ENCODE results near the gene NRP1.
A peak's percentile ranks its signal among the peaks of the same experiment; 100 is the strongest.

Gene NRP1

DNA sequence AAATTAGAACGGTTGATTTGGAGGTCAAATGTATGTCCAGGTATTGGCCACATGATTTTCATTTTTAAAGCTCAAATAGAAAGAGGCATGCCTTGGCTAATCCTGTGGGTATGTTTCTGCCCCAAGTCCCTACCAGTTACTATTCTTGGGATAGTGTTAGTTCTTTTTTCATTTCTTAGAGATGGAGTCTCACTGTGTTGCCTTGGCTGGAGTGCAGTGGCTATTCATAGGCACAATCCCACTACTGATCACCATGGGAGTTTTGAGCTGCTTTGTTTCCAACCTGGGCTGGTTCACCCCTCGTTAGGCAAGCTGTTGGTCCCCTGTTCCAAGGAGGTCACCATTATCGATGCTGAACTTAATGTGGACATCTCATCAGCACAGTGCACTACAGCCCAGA is 46.3 kb downstream of the NRP1 start:
- DNase-seq = no peak

DNA sequence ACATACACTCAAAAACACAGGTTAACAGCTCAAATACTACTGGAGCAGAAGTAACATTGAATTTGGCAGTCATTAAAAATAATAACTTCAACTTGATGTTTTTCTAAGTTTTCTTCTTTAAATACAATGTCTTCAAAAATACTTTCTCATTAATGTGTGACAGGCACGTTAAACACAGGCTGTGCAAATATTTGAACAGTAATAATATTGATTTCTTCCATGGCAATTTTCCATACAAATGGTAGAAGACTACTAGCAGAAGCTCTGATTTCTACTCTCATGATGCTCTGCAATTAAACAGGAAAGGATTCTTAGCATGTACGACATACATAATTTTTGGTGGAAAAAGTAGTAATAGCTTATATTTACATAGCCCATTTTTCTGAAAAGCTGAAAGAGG is 47.4 kb downstream of the NRP1 start:
- DNase-seq = peak; percentile 17 to 23

DNA sequence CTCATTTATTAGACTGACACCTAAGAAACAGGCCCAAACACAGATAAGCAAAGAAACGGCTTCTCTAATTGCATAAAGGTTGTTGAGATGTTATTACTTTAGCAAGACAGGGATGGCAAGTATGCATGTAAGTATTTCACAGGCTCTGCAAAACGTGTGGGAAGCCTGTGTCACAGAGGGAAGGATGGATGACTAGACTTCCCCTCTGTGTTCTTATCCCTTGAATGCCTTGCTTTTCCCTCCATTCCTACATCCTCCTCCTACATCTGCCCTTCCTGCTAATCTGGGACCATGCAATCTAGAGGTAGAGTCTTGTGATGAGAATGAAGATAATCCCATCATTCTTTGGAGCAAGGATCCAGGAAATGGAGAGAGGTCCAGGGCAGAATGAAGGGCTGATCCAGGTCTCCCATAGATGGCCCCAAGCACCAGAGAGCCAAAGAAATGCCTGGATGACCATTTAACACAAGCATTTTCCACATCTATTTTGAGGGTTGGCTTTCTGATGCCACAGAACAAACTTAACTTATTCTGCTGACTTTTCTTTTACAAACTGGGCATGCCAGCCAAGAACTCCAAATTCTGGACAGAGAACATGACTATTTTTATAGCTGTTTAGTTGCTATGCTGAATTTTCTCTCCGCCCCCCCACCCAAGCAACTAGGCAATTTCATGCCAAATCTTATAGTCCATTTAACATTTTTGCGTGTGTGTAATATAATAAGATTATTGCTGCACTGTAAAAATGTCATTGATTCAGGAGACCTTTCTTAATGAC is 48.1 kb downstream of the NRP1 start:
- no peak for DNase-seq

DNA sequence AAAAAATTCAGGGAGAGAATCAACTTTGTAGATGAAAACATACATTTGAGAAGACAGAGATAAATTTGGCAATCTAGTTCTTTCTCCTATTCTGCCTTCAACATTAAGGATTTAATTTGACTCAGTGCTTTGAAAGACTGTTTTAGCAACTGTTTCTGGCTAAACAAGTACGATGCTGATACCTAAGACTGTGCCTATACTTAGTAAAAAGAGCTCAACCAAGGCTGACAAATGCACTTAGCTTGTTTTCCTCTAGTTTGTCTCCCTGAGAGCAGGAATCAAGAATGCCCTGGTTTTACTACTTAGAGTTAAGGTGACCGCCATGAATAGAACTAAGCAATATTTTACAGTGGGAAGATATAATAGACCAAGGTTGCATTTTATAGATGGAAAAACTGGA is 49.5 kb downstream of the NRP1 start:
- no peak for DNase-seq

DNA sequence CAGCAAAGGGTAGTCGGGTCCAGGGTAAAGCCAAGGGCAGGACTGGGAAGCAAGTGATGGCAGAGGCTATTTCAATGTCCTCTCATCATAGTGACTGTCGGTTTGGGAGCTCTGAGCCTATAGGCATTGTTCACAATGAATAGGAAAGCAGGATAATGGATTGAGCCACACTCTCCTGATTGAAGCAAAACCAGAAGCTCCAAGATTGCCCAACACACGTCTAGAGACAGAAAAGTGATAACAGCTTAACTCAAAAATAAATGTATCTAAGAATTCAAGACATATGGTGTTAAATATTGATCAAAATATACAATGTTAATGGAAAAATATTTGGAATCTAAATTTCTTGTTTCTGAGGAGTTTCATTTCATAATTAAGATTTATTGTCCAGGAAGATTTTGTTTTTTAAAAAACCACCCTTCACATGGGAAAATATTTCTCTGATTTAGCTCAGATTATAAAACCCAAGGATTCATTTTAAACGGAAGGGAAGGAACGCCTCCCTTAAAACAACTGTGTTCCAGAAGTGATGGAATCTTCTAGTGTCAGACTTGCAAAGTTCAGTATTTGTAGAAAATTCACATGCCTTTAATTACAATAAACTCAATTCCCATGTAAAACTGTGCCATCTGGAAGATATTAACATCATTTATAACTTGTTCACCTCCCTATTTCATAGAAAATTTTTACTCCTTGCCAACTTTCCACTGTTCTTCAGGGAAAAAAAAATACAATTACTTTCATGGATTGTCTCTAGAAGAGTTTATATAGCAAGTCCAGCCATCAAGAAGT is 54.5 kb downstream of the NRP1 start:
- no peak for DNase-seq

DNA sequence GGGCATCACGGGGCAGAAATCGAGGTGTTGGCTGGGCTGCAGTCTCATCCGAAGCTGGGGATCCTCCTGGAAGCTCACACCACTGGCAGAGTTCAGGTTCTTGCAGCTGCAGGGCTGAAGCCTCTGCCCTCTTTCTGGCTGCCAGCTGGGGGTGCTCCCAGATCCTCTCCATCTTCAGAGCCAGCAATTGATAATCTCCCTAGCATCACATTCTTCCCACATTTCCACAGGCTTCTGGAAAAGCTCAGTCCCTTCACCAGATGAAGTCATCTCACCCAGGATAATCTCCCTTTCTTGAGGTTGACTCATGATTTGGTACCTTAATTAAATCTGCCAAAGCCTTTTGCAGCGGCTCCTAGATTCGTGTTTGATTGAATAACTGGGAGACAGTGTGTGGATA is 55.2 kb downstream of the NRP1 start:
- DNase-seq = no peak

DNA sequence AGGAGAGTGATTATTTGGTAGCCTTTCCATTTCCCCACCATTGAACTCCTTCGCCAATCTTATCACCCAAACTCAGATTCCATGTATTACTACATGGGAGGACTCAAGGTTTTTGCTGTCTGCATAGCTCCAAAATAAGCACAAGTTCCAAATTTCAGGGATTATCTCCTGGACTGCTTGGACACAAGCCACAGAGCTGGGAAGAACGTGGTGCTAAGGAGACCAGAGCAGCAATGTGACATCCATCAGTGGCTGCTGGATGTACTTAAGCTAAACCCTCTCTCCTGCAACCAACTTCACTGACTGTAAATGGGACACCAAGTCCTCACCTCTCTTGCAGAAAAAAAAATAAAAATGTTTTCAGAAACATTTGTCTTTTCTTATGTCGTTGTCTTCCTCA is 56.3 kb downstream of the NRP1 start:
- no peak for DNase-seq

DNA sequence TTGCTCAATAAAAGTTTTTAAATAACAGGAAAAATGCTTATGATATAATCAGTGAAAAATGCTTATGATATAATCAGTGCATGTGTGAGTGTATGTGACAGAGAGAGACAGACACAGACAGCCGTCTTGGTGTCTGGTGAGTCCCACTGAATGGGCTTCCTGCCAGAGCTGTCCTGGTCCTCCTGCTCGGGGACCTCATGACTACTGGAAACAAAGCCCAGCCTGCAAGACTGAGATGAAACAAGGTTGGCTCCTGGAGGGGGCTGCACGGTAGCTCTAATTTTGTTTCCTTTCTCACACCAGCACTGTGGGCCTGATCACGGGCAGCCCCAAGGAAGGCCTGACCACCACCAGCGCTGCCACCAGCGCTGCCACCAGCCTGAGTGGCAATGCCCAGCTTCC is 57.3 kb downstream of the NRP1 start:
- peak; percentile 46 to 68 for DNase-seq

DNA sequence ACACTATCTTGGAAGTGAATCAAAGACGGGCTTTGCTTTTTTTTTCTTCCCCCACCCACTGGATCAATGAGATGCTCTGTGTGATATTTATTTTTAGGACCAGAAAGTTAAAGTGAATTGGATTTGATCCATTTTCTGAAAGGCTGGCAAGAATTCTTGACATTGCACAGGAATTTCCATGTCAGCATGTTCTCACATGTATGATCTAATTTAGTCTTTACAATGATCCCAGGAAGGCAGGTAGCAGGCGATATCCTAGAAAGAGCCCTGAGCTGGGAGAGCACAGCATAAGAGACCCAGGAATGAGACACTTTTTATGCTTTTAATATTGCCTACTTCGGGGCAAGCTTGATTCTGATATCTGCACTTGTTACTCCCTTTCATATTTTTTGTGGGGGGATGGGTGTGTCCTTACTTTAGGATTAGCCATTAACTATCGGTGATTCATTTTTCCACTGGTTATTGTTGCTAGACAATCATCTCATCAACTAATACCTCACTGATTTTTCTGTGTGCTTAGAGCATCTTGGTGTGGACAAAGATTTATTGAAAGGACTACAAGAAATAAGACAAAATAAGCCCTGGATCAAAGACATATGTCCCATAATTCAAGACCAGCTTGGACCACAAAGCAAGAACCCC is 58.1 kb downstream of the NRP1 start:
- DNase-seq = no peak

DNA sequence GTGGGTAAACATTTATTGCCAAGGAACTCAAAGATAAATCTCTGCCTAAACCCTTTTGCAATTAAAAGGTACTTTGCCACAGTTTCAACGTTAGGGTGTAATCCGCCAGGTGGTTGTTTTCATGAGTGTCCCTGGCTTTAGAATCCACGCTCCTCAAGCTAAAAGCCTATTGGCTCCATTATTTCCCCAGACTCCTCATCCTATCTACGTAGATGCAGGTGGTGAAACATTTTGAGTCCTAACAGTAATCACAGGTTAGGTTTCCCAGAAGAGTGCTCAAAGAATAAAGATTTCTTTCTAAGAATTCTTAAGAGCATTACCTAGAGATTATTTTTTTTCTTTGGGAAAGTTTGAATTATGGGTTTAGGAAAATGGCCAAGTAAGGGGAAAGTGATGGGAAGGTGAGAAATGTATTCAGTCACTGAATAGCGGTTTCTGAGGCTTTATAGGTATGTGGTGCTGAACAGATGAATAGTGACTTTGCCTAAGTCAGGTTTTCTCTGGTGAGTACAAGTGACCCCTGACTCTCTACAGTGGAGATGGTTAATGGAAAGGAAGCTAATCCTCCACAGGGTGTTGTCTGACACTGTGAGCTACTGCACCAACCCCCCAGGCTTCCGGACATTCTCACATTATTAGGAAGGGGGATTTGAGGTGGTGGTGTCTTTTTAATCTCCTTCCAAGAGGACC is 60.2 kb downstream of the NRP1 start:
- DNase-seq = no peak

DNA sequence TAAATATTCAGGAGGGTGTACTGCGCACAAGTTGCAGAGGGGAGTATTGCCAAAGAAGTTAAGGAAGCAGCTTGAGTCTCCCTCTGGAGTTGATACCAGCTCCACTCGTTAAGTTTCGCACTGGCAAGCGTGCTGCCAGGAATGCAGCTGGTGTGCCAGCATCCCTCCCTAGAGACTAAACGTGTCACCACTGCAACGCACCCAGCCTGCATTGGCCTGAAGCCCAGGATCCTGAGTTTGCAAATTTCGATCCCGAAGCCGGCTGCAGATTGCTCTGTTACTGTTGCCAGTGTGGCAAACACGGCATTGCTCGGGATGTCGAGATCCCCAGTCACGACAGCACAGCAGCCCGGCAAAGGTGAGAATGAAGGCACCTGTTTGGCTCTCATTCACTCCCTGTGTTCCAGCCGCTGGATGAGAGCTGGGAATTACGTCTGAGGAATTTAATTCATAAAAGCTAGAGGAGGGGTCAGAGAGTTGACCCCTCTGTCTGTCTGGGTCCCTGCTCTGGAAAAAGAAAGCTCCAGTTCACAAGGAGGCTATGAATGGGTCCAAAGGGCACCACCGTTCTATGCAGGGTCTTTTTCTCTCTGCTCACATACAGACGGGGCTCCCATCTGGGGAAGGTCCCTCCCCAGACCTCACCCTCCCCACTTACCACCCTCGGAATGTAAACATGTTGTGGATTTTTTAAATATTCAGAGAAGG is 61.0 kb downstream of the NRP1 start:
- peak; percentile 87 to 91 for DNase-seq

DNA sequence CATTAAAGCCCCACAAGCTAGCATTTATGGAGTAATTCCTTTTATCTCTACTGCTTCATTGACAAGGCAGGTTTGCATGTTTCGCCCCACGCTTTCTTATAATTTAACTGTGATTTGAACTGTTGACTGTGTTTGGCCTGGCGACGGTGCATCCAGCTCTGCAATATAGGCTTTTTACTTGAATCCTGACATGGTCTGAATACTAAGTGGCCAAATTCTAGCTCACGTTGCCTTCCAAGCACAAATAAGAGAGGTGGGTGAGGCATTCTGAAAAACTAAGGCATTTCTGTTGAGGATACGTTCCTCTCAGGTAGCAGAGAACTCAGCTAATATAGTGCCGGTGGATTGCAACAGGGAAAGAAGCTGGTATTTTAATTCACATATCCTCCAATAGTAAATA is 61.8 kb downstream of the NRP1 start:
- no peak for DNase-seq

DNA sequence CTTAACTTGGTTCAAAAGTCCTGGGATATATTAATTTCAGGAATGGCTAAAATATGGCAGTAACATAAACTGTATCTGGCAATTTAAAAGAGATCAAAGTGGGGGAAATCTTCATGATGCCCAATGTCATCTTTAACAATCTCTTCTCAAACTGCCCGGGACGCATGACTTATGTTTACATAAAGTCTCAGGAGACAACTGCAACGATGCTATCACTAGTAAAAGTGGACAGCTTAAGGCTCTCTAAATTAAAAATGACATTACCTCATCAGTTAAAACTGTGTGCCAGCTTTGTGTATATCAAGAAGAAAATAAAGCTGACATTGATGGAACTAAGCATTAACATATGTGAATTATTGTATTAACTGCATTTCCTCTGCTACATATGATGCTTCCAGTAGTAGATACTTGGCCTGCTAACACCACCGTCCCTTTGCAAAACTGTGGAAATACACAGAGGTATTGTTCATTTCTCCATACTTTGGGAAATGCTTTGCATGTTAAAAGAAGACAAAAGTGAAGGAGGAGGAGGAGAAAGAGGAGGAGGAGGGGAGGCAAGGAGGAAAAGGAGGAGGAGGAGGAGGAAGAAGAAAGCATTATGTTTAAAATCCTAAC is 62.4 kb downstream of the NRP1 start:
- DNase-seq = peak in 1 of 2 experiments; percentile 19

DNA sequence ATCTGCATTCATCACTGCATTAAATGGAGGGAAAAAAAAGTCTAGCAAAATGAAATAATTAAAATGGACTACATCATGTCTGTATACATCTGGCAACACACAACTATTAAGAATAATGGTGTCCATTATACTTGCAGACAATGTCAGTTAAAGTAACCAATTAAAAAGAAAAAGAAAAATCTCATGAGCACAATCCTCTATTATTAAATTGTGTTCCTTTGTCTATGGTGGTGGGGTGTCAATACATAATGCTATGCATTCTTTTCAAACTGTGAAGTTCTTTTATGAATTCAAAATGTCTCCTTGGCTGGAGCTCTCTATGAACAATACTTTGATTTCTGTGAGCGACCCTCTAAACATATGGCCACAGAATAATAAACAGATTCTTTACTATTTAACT is 63.5 kb downstream of the NRP1 start:
- DNase-seq = no peak

DNA sequence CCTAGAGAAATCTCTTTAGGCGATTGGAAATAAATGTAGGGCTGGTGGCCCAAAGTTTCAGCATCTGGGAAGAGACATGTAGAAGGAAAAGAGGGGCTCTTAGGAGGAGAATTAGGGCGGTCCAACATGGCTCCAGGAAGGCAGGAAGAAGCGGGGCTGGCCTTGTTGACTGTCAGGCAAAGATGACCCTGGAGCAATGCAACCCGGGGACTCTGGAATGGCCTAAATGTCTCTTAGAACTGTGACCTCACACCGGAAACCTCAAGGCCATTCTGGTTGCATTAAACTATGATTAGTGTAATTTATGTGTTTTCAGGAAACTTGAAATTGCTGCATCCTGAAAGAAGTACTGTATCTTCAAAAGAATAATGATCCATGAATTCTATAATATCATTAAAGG is 66.8 kb downstream of the NRP1 start:
- DNase-seq = no peak

DNA sequence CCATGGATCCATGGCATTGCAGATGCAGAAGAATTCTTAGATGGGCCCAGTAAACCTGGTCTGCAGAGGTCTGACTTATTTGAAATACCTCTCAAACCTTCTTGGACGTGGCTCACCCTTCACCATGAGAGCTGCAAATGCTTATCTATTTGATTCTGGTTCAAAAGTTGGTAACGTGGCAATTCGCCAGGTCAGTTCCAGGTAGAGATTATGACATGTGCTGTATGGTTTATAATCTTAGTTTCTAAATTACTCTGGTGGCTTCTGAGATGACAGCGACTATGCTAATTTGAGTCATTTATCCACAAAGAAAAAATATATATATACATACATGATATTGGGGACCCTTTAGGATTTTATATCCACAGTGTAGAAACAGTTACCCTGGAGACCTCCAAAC is 68.8 kb downstream of the NRP1 start:
- no peak for DNase-seq

DNA sequence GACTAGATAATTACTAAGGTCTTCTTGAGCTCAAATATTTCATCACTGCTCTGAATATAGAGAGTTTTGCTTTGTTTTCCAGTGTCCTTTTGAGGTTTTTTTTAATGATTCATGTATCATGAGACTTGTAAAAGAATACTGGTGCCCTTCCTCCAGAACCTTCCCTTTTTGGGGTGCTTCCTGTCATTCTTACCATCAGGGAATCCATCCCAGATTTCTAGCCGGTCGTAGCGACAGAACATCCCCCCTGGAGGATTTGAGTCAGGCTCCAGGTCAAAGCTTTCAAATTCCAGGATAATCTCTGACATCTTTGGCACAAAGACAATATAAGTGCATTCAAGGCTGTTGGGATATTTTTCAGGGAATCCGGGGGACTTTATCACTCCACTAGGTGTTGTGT is 71.0 kb downstream of the NRP1 start:
- no peak for DNase-seq

DNA sequence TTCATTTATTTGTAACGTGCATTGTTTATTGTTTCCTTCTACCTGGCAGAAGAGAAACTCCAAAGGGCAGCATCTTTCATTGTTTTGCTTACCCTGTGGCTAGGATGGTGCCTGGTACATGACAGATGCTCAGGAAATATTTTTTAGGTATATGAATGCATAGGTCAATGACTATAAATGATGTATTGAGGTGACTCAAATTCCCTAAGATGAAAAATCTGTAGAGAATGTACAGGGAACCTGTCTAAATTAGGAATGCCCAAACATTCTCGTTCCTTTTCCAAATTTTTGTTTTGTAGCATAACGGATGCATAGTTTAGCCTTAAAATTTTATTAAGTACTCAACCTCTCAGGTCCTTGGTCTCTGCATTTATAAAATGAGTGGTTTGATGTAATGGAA is 71.6 kb downstream of the NRP1 start:
- DNase-seq = no peak

DNA sequence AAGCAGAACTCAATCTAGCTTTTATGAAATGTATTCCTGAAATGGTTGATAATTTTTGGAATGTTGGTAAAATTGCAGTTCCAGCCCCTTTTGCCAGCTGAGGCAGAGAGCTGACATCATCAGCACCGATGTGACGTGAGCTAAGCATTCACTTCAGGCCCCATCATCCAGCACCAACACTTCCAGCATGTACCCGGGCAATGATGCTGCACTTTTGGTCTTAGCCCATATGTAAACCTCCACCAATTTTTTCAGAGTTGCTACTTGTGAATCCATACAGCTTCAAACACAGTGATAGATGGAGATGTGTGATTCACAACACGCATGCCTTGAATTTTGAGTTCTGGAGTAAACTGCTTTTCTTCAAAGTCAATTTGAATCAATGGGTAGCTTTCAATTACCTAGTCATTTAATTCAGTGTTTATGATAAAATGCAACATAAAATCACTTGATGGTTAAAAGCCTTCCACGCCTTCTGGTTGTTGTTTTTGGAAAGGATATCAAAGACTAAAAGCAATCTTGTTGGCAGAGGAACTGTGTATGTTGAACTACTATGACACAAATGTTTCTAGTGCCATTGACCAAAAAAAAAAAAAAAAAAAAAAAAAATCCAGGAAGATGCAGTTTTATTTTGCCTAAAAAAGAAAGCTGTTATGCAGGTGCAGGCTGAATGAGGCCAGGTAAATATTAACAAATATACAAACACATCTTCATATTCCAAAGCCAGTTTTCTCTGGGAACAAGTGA is 73.9 kb downstream of the NRP1 start:
- DNase-seq = no peak

DNA sequence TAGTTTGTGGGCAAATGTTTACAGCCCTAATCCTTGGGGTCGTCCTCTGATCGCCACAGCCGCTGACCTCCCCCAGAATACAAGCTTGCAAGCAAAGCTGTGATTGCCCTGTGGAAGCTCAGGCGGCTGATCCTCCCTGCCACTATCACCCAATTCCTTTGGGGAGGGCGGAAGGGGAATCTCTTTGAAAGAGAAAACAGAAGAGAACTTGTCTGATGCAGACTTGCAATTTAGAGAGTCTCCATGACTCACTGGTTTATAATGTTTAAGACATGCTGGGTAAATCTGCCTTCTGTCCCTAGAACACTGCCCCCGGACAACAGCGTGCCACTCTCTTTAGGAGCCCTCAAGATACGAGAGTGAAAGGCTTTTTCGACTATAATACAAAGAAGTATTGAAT is 75.5 kb downstream of the NRP1 start:
- DNase-seq = no peak

DNA sequence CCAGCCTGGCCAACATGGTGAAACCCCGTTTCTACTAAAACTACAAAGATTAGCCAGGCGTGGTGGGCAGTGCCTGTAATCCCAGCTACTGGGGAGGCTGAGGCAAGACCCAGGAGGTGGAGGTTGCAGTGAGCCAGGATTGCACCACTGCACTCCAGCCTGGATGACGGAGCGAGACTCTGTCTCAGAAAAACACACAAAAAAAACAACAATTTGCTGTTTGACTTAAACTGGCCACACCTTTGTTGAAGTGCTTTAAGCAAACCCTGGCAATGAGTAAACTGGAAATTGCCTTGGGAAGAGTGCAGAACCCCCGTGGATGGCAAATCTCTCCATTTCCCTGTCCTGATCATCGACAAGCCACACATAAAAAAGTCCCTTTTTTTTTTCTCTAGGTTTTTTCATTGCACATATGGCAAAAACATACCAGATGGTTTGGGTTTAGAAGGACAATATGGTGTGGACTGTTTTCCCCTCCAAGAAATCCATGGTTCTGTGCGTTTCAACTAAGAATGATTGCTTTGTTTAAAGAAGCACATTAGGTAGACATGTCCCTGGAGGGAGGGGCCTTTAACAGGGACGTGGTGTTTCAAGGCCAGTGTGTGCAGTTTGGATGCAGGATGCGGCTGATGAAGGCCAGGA is 76.9 kb downstream of the NRP1 start:
- no peak for DNase-seq
